ENCODE measurements around the gene EFCAB7. TPM values are rescaled to one million over a fixed set of nuclear protein-coding genes. Genes with fewer than 3 reads are reported as not detected.

The EFCAB7 gene
- total and polyA plus RNA-seq, 2 of the 8 experiments (the other 6 are each of a cell fraction or from before 2014, with no cell fraction given): 1.1 to 3.1 TPM

DNA sequence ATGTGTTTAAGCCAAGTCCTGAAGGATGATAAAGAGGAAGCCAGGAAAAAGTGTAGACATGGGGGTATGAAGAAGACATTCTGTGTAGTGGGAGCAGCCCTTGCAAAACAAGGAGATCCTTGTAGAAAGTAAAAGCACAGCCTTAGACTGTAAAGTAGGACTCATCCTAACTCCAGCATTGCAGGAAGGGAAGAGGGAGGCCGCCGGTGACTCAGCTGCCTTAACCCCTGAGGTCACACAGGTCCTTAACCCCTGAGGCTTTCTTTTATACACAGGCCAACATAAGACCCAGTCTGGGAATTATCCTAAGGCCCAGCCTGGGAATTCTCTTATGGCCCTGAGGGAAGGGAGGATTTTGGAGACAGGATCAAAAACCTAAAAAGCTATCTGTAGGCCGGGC, 87.9 kb downstream of the EFCAB7 start:
- Histone ChIP-seq H3K18ac (ENCODE audit: extremely low read depth, low read length) (no peak overlapping the region), H2BK15ac (ENCODE audit: low read length) (no peak overlapping the region), H3K27me3 (replicated peaks in 1 of 4; ENCODE audit: control insufficient read depth in 3 of 4, extremely low read depth in 1 of 4, insufficient read depth in 3 of 4, low read length in 3 of 4) (no peaks in the 10 kb centered on the region), H2BK20ac (ENCODE audit: low read length) (no peak overlapping the region), H2AFZ (ENCODE audit: low read length) (no peak overlapping the region), H3K4me3 (ENCODE audit: extremely low read depth in 1 of 4, insufficient read depth in 2 of 4, low read depth in 3 of 4, low read length in 4 of 4) (no peak overlapping the region), H3K23ac (ENCODE audit: insufficient read length) (no peak overlapping the region), H2BK12ac (ENCODE audit: low read depth, low read length) (no peak overlapping the region), H3K9me3 (ENCODE audit: insufficient read depth in 2 of 2, low read depth in 1 of 2, low read length in 1 of 2) (no peaks in the 10 kb centered on the region), H3K14ac (ENCODE audit: insufficient read length) (no peak overlapping the region), H3K79me2 (ENCODE audit: control insufficient read depth in 1 of 2, insufficient read depth in 2 of 2, low read length in 2 of 2) (no peaks in the 10 kb centered on the region), H3K56ac (replicated peaks; ENCODE audit: insufficient read length, low read depth, low read length) (no peak overlapping the region), H3K4me1 (replicated peaks in 1 of 4; ENCODE audit: control insufficient read depth in 3 of 4, insufficient read depth in 4 of 4, low read length in 3 of 4) (peaks cover 0 to 12% (median 0%) of the 10 kb centered on the region in 4 experiments; a peak in 1 of 7 replicates), H4K8ac (ENCODE audit: extremely low read depth, insufficient read depth, low read length) (no peak overlapping the region), H3K4ac (replicated peaks; ENCODE audit: insufficient read length, low read depth, low read length) (no peak overlapping the region), H3K23me2 (ENCODE audit: low read depth, low read length) (no peaks in the 10 kb centered on the region), H4K5ac (ENCODE audit: insufficient read length, low read depth, low read length) (no peak overlapping the region), H3K4me2 (ENCODE audit: insufficient read depth in 1 of 2, low read depth in 2 of 2, low read length in 2 of 2) (no peak overlapping the region), H3K27ac (ENCODE audit: low read depth, low read length) (no peak overlapping the region), H2AK5ac (ENCODE audit: low read depth, low read length) (no peak overlapping the region), H4K20me1 (replicated peaks in 1 of 2; ENCODE audit: control insufficient read depth in 1 of 2, insufficient read depth in 2 of 2, low read length in 2 of 2) (peaks cover 0 to 9% of the 10 kb centered on the region in 2 experiments), H3K79me1 (ENCODE audit: low read depth, low read length) (no peaks in the 10 kb centered on the region), H4K91ac (replicated peaks; ENCODE audit: insufficient read length, low read length) (no peak overlapping the region), H2BK5ac (ENCODE audit: low read depth, low read length) (no peak overlapping the region), H2BK120ac (replicated peaks; ENCODE audit: low read depth, low read length) (no peak overlapping the region), H3K36me3 (ENCODE audit: control insufficient read depth in 2 of 4, insufficient read depth in 4 of 4, low read length in 3 of 4) (no peaks in the 10 kb centered on the region), H3K9ac (replicated peaks in 1 of 4; ENCODE audit: extremely low read depth in 1 of 4, low read depth in 3 of 4, low read length in 3 of 4) (no peak overlapping the region)
- FAIRE-seq (no peak), DNase-seq (ENCODE audit: low read depth in 1 of 2, low spot score in 2 of 2) (no peak)
- no peak for TF ChIP-seq EP300 (IDR thresholded peaks at IDR 0.05; ENCODE audit: borderline replicate concordance in 1 of 2, low read depth in 2 of 2, low read length in 2 of 2)
- TF ChIP-seq CHD1 (IDR thresholded peaks at IDR 0.05; ENCODE audit: low read depth, low read length): no peak
- TF ChIP-seq CHD2 (IDR thresholded peaks at IDR 0.05; ENCODE audit: low read length): no peak
- TF ChIP-seq SRF (IDR thresholded peaks at IDR 0.05; ENCODE audit: low read depth, low read length): no peak
- TF ChIP-seq EGR1 (IDR thresholded peaks at IDR 0.05; ENCODE audit: borderline replicate concordance, low read depth, low read length): no peak
- no peak for TF ChIP-seq RNF2 (IDR thresholded peaks at IDR 0.05; ENCODE audit: borderline replicate concordance, low read depth, low read length, missing control alignments, poor library complexity, severe bottlenecking)
- TF ChIP-seq, protein P1, sequence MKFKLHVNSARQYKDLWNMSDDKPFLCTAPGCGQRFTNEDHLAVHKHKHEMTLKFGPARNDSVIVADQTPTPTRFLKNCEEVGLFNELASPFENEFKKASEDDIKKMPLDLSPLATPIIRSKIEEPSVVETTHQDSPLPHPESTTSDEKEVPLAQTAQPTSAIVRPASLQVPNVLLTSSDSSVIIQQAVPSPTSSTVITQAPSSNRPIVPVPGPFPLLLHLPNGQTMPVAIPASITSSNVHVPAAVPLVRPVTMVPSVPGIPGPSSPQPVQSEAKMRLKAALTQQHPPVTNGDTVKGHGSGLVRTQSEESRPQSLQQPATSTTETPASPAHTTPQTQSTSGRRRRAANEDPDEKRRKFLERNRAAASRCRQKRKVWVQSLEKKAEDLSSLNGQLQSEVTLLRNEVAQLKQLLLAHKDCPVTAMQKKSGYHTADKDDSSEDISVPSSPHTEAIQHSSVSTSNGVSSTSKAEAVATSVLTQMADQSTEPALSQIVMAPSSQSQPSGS (IDR thresholded peaks at IDR 0.05; ENCODE audit: low read length): no peak
- ChIA-PET POLR2A (ENCODE audit: partially characterized antibody) (interaction anchor here (0.6 to 1.5 kb wide), 3 partner anchors 12 to 18 kb away, joined by 3 to 4 read pairs (median 4); partner anchors contain the start of gene PGM1), CTCF (ENCODE audit: partially characterized antibody) (interaction anchor here (0.6 to 3.7 kb wide), 5 partner anchors 36 to 633 kb away, joined by 3 to 14 read pairs (median 3); no protein-coding TSS in a partner anchor)
- WGBS, 2 experiments (ENCODE audit: extremely low coverage in 1 of 2, insufficient coverage in 1 of 2, insufficient read length in 1 of 2, insufficient replicate concordance in 2 of 2, low coverage in 1 of 2, low lambda C conversion rate in 2 of 2, missing lambda C conversion rate in 1 of 2): 79% methylated on average over 3 of the region's 3 CpGs; no CpG with 5 or more reads in 1 of the 2 experiments

Measured in H1 (cell line).